ENCODE measurements around the gene CYP2B6.
"Not testable (repeated sequence)": the region's sequence is repeated elsewhere in the genome, so short reads cannot be mapped to it uniquely, and the experiment has no call there.

CYP2B6 gene

GRCh38 chr19:41025411-41025810 is 34.3 kb downstream of the CYP2B6 start:
- no peak overlapping the region for H3K4me3 ChIP-seq (ENCODE audit: low read depth, low read length)
- in situ Hi-C loops (cut with HindIII; ENCODE audit: low sequenced_read_pairs): no loop called here
- no peak for TF ChIP-seq CTCF (IDR thresholded peaks at IDR 0.05; ENCODE audit: low read depth, low read length)
- no peak for DNase-seq (ENCODE audit: low read depth, low spot score)

- no peak for DNase-seq (ENCODE audit: low read depth, low spot score)
- H3K4me3 ChIP-seq (ENCODE audit: low read depth, low read length): no peak overlapping the region
- in situ Hi-C loops (cut with HindIII; ENCODE audit: low sequenced_read_pairs): no loop called here
- TF ChIP-seq CTCF (IDR thresholded peaks at IDR 0.05; ENCODE audit: low read depth, low read length): no peak
Observed at GRCh38 chr19:41025871-41026270, 34.8 kb downstream of the CYP2B6 start.

GRCh38 chr19:41027273-41027967 is 36.3 kb downstream of the CYP2B6 start:
- no peak overlapping the region for H3K4me3 ChIP-seq (ENCODE audit: low read depth, low read length)
- no peak for DNase-seq (ENCODE audit: low read depth, low spot score)
- TF ChIP-seq CTCF (IDR thresholded peaks at IDR 0.05; ENCODE audit: low read depth, low read length): no peak
- in situ Hi-C loops (cut with HindIII; ENCODE audit: low sequenced_read_pairs): no loop called here

- in situ Hi-C loops (cut with HindIII; ENCODE audit: low sequenced_read_pairs): no loop called here
- DNase-seq (ENCODE audit: low read depth, low spot score): no peak
- no peak overlapping the region for H3K4me3 ChIP-seq (ENCODE audit: low read depth, low read length)
- no peak for TF ChIP-seq CTCF (IDR thresholded peaks at IDR 0.05; ENCODE audit: low read depth, low read length)
Observed at GRCh38 chr19:41029524-41030432, 38.7 kb downstream of the CYP2B6 start.

- no peak for TF ChIP-seq CTCF (IDR thresholded peaks at IDR 0.05; ENCODE audit: low read depth, low read length)
- DNase-seq (ENCODE audit: low read depth, low spot score): no peak
- in situ Hi-C loops (cut with HindIII; ENCODE audit: low sequenced_read_pairs): no loop called here
- H3K4me3 ChIP-seq (ENCODE audit: low read depth, low read length): no peak overlapping the region
Observed at GRCh38 chr19:41030651-41031050, 39.6 kb downstream of the CYP2B6 start.

- TF ChIP-seq CTCF (IDR thresholded peaks at IDR 0.05; ENCODE audit: low read depth, low read length): no peak
- in situ Hi-C loops (cut with HindIII; ENCODE audit: low sequenced_read_pairs): no loop called here
- DNase-seq (ENCODE audit: low read depth, low spot score): no peak
- no peak overlapping the region for H3K4me3 ChIP-seq (ENCODE audit: low read depth, low read length)
Observed at GRCh38 chr19:41031916-41032315, 40.8 kb downstream of the CYP2B6 start.

GRCh38 chr19:41033324-41033723 is 42.2 kb downstream of the CYP2B6 start:
- H3K4me3 ChIP-seq (ENCODE audit: low read depth, low read length); in situ Hi-C loops (cut with HindIII; ENCODE audit: low sequenced_read_pairs); DNase-seq (ENCODE audit: low read depth, low spot score): not testable (repeated sequence)
